Right cardiac atrium (tissue), 5 donors: ENCODE results near the gene MB21D2. TPM values are rescaled to one million over a fixed set of nuclear protein-coding genes. Genes with fewer than 3 reads are reported as not detected.

Experiments used
- ATAC-seq, 2 donors: fragments of 200-7000 bp; cut with Tn5 transposase; one replicate each; pipeline versions ENCODE4 v1.8.0 to v1.9.1; 2020; ENCODE audit warnings: moderate library complexity in 2 of 2, mild to moderate bottlenecking in 1 of 2
- DNase-seq, 3 donors: peaks; one replicate each; pipeline ENCODE4 v3.0.0-alpha.2; 2020
- H3K27ac ChIP-seq: one replicate; pipeline ENCODE4 v1.5.1; 2013; ENCODE audit warnings: mild to moderate bottlenecking, low read length, control low read depth, moderate library complexity
- H3K27me3 ChIP-seq: one replicate; pipeline ENCODE4 v1.6.1; 2013; ENCODE audit not compliant: control insufficient read depth, insufficient read depth
- H3K4me1 ChIP-seq: one replicate; pipeline ENCODE4 v1.6.1; 2013; ENCODE audit warnings: low read length; ENCODE audit not compliant: control insufficient read depth, insufficient read depth
- H3K4me3 ChIP-seq: one replicate; pipeline ENCODE4 v1.5.1; 2013; ENCODE audit warnings: low read length, control low read depth
- H3K9me3 ChIP-seq: one replicate; pipeline ENCODE4 v1.6.1; 2013; ENCODE audit warnings: low read length; ENCODE audit not compliant: control insufficient read depth
- WGBS: extraction: QIAGEN DNeasy Blood & Tissue Kit; methylation state at CpG from one replicate; pipeline ENCODE4 v1.1.7; 2013; 5-methylcytosine and 5-hydroxymethylcytosine counted together
- intact Hi-C, 4 donors: fragments of 100-400 bp; cut with DNase I; formaldehyde crosslinking; loops; one replicate each; pipeline versions ENCODE4 v1.11.0 to v1.14.0; 2022 to 2023
- polyA plus RNA-seq: library from polyadenylated mRNA; stranded (reverse); fragments of 200-250 nt; gene quantifications from one replicate; pipeline ENCODE4 v1.2.3, GENCODE V29; 2013
- total RNA-seq, 4 donors: library from RNA; stranded (reverse); fragmentation: NEBNext Ultra II Directional; extraction: Animal tissue kit (Norgen Biotek cat#: 25700); gene quantifications; one replicate each; pipeline ENCODE4 v1.2.1, GENCODE V29; 2021
- donor health status: healthy with polysubstance abuse.
- donor health status: DM: no; HTN: yes; CAD: no.
- donor health status: DM: no; HTN: no; CAD: no.
- donor health status: DM: no; HTN: yes; CAD: no; lungs with severe emphysema.
- donor health status: DM: yes; HTN: yes; CAD: no.

The MB21D2 gene
- total and polyA plus RNA-seq, 5 donors = 1.3 to 3.9 (median 3.5) TPM

- H3K4me3 ChIP-seq = no peak overlapping the region
- 64% methylated on average over 3 of the region's 3 CpGs for WGBS
- H3K27ac ChIP-seq = no peak overlapping the region
- intact Hi-C loops = no loop called here
- DNase-seq = no peak
- no peak for ATAC-seq
- H3K9me3 ChIP-seq = no peaks in the 10 kb centered on the region
- no peaks in the 10 kb centered on the region for H3K27me3 ChIP-seq
- H3K4me1 ChIP-seq = peaks cover 6% of the 10 kb centered on the region
These were observed 41.6 kb downstream of the MB21D2 start for GRCh38 chr3:192875971-192876565.

DNA sequence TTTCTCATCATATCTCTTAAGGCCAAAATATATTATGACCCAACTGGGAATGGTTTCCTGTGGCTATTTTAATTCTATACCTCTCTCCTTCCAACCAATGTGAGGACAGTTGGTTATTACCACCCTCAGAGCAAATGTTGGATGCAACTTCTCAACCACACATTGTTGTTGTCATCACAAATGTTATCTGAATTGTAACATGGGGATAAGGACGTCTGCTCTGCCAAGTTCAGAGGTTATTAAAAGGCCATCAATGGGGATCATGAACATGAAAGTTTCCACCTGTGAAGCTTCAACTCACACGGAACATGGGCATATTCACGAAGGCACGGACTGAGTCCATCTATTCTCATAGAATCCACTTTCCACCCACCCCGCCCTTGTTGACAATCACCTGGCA lies 46.8 kb downstream of the MB21D2 start:
- Histone ChIP-seq H3K9me3 (no peaks in the 10 kb centered on the region), H3K27ac (no peak overlapping the region), H3K4me1 (peaks cover 8% of the 10 kb centered on the region), H3K27me3 (no peaks in the 10 kb centered on the region), H3K4me3 (no peak overlapping the region)
- intact Hi-C loops = no loop called here
- ATAC-seq (no peak), DNase-seq (no peak)
- WGBS = 64% methylated on average over 5 of the region's 5 CpGs

DNA sequence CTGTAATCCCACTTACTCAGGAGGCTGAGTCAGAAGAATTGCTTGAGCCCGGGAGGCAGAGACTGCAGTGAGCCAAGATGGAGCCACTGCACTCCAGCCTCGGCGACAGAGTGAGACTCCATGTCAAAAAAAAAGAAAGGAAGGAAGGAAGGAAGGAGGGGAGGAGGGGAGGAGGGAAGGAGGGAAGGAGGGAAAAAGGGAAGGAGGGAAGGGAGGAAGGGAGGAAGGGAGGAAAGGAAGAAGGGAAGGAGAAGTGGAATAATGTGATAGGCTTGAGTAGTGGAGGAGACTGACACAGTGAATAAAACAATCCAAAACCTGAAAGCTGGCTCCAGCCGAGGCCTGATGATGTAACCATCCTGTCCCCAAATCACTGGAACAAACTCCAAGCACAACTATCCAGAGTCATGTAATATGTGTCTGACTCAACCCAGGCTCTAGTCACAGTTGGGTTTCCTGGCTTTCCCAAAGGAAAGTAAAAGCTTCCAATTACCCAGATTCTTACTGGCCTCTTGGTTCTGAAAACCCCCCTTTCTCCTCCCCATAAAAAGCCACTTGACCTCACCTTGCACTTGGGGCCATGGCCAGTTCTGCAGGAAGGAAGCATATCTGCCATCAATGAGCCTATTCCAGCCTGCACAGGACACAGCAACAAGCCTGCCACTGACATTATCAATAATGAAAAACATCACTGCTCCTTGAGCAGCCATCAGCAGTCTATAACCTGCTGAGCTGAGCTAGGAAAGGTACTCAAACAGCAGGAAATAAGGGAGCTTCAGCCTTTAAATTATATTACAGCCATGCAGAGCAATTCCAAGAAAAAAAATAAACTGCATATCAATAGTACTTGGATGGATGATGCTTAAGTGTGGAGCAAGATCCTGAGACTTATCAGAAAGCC lies 48.3 kb downstream of the MB21D2 start:
- peak; percentile 92 for ATAC-seq
- Histone ChIP-seq H3K9me3 (no peaks in the 10 kb centered on the region), H3K27ac (peak overlapping the region; percentile 65), H3K4me3 (no peak overlapping the region), H3K4me1 (peaks cover 8% of the 10 kb centered on the region), H3K27me3 (no peaks in the 10 kb centered on the region)
- peak; percentile 62 to 81 (median 65) for DNase-seq
- intact Hi-C loops = no loop called here
- 37% methylated on average over 4 of the region's 4 CpGs for WGBS

DNA sequence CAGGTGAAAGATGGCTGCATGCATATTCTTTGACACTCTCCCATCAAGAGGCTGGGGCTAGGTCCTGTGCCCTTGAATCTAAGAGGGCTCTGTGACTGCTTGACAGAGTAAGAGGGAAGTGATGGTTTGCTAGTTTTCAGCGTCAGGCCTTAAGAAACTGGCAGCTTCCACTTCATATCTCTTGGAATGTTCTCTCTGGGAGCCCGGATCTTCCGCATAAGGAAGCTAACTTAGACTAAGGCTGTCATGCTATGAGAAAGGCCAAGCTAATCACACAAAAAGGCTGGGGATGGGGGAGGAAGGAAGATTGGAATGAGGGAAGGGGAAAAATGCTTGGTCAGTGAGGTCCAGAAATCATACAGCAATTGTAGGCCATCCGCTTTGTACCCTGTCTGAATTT lies 50.0 kb downstream of the MB21D2 start:
- no peaks in the 10 kb centered on the region for H3K27me3 ChIP-seq
- H3K4me1 ChIP-seq = peaks cover 8% of the 10 kb centered on the region
- DNase-seq (no peak), ATAC-seq (peak; percentile 70 to 75)
- H3K9me3 ChIP-seq = no peaks in the 10 kb centered on the region
- WGBS = 58% methylated on average over 4 of the region's 4 CpGs
- intact Hi-C loops = no loop called here
- peak overlapping the region; percentile 33 for H3K27ac ChIP-seq
- no peak overlapping the region for H3K4me3 ChIP-seq

- peaks cover 8% of the 10 kb centered on the region for H3K4me1 ChIP-seq
- no peak for ATAC-seq
- no peak for DNase-seq
- H3K9me3 ChIP-seq = no peaks in the 10 kb centered on the region
- WGBS = over 99% methylated on average over 3 of the region's 3 CpGs
- H3K4me3 ChIP-seq = no peak overlapping the region
- intact Hi-C loops = no loop called here
- H3K27me3 ChIP-seq = no peaks in the 10 kb centered on the region
- H3K27ac ChIP-seq = no peak overlapping the region
These were observed 50.9 kb downstream of the MB21D2 start for GRCh38 chr3:192866804-192867203.

DNA sequence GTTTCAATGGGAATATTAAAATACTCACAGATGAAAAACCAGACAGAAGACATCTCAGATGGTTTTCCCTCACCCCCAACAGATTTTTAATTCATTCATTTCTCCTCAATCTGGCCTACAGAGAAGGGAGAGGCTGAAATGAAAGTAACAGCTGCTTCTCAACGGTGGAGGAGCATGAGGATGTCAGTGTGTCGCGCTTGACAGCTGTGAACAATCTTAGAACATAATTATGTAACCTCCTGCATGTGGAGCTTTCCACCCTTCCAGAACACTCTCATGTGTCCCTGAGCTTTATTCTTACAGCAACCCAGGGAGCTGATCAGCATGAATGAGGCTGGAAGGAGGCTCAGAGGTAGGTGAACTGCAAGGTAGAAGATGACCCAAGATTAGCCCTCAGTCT lies 52.7 kb downstream of the MB21D2 start:
- DNase-seq = peak in 1 of 3 donors; percentile 56
- H3K4me3 ChIP-seq = no peak overlapping the region
- H3K27me3 ChIP-seq = no peaks in the 10 kb centered on the region
- WGBS = 47% methylated on average over 3 of the region's 3 CpGs
- no peak overlapping the region for H3K27ac ChIP-seq
- intact Hi-C loops = no loop called here
- peaks cover 5% of the 10 kb centered on the region for H3K4me1 ChIP-seq
- peak; percentile 28 to 67 for ATAC-seq
- no peaks in the 10 kb centered on the region for H3K9me3 ChIP-seq

DNA sequence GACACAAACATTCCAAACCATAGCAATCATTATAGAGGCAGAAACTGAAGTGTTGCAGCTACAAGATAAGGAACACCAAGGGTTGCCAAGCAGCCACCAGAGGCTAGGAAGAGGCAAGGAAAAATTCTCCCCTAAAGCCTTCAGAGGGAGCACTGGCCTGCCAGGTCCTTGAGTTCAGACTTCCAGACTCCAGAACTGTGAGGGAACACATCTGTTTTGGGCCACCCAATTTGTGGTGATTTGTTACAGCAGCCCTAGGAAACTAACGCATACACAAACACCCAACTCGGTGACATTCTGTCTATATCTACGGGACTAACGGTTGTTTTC lies 54.6 kb downstream of the MB21D2 start:
- Histone ChIP-seq H3K9me3 (no peaks in the 10 kb centered on the region), H3K27me3 (no peaks in the 10 kb centered on the region), H3K4me1 (peaks cover 2% of the 10 kb centered on the region), H3K4me3 (no peak overlapping the region), H3K27ac (no peak overlapping the region)
- no peak for ATAC-seq
- intact Hi-C loops = no loop called here
- WGBS = 75% methylated on average over 4 of the region's 4 CpGs
- DNase-seq = no peak

DNA sequence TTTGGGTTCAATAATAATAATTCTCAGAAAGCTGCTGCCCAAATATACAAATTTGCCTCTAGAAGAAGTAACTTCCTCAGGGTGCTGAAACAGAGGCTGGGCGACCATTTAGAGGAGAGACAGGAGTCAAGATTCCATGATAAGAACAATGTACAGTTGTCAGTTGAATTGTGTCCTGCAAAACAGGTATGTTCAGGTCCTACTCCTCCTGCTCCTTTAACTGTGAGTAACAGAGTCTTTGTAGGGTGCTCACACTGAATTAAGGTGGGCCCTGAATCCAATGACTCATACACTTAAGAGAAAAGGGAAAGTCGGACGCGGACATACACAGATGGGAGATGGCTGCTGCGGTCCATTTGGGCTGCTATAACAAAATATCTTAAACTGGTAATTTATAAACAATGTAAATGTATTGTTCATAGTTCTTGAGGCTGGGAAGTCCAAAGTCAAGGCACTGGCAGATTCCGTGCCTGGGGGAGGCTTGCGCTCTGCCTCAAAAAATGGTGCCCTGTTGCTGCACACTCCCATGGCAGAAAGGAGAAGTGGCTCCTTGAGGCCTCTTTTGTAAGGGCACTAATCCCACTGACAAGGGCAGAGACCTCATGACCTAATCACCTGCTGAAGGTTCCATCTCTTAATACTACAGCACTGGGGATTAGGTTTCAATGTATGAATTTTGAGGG lies 55.1 kb downstream of the MB21D2 start:
- H3K9me3 ChIP-seq = no peaks in the 10 kb centered on the region
- no peak overlapping the region for H3K4me3 ChIP-seq
- H3K27ac ChIP-seq = no peak overlapping the region
- ATAC-seq = no peak
- WGBS = 99% methylated on average over 7 of the region's 7 CpGs
- peaks cover 2% of the 10 kb centered on the region for H3K4me1 ChIP-seq
- DNase-seq = no peak
- no peaks in the 10 kb centered on the region for H3K27me3 ChIP-seq
- intact Hi-C loops = no loop called here

GRCh38 chr3:192861972-192862371 lies 55.7 kb downstream of the MB21D2 start:
- no peak for DNase-seq
- ATAC-seq = no peak
- no peak overlapping the region for H3K4me3 ChIP-seq
- intact Hi-C loops = no loop called here
- H3K9me3 ChIP-seq = no peaks in the 10 kb centered on the region
- no peak overlapping the region for H3K27ac ChIP-seq
- no peaks in the 10 kb centered on the region for H3K4me1 ChIP-seq
- 81% methylated on average over 2 of the region's 2 CpGs for WGBS
- H3K27me3 ChIP-seq = no peaks in the 10 kb centered on the region

GRCh38 chr3:192860454-192860853 lies 57.2 kb downstream of the MB21D2 start:
- DNase-seq (peak in 1 of 3 donors; percentile 63), ATAC-seq (no peak)
- H3K9me3 ChIP-seq = no peaks in the 10 kb centered on the region
- H3K4me1 ChIP-seq = no peaks in the 10 kb centered on the region
- no peaks in the 10 kb centered on the region for H3K27me3 ChIP-seq
- H3K27ac ChIP-seq = no peak overlapping the region
- intact Hi-C loops = no loop called here
- WGBS = 82% methylated on average over 2 of the region's 2 CpGs
- no peak overlapping the region for H3K4me3 ChIP-seq
